Epithelial cell of proximal tubule (primary cell): ENCODE results near the gene SLC2A1. TPM values are rescaled to one million over a fixed set of nuclear protein-coding genes. Genes with fewer than 3 reads are reported as not detected.

Experiments
- DNase-seq: peaks from one replicate; pipeline ENCODE4 v3.0.0-alpha.2; 2011; ENCODE audit warnings: low read depth
- H3K4me3 ChIP-seq: 2 replicates; pipeline ENCODE4 v1.5.1; 2011; ENCODE audit warnings: low read depth, mild to moderate bottlenecking, low read length
- total RNA-seq: library from RNA; depleted of rRNA; stranded (reverse); fragments of >200 nt; gene quantifications from 2 replicates; pipeline ENCODE4 v1.2.3, GENCODE V29; 2015
- TF ChIP-seq, protein P1 (sequence below): conservative IDR thresholded peaks from 2 replicates; pipeline ENCODE4 v1.5.1; 2012; ENCODE audit warnings: low read depth, mild to moderate bottlenecking, low read length

The SLC2A1 gene
- total RNA-seq, 1 donor from 2014 or later, result 598 TPM

GRCh38 chr1:43001434-43001833, 42.8 kb upstream of the SLC2A1 start:
- H3K4me3 ChIP-seq, result no peak overlapping the region
- no peak for DNase-seq
- TF ChIP-seq, protein P1, sequence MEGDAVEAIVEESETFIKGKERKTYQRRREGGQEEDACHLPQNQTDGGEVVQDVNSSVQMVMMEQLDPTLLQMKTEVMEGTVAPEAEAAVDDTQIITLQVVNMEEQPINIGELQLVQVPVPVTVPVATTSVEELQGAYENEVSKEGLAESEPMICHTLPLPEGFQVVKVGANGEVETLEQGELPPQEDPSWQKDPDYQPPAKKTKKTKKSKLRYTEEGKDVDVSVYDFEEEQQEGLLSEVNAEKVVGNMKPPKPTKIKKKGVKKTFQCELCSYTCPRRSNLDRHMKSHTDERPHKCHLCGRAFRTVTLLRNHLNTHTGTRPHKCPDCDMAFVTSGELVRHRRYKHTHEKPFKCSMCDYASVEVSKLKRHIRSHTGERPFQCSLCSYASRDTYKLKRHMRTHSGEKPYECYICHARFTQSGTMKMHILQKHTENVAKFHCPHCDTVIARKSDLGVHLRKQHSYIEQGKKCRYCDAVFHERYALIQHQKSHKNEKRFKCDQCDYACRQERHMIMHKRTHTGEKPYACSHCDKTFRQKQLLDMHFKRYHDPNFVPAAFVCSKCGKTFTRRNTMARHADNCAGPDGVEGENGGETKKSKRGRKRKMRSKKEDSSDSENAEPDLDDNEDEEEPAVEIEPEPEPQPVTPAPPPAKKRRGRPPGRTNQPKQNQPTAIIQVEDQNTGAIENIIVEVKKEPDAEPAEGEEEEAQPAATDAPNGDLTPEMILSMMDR, result no peak

DNA sequence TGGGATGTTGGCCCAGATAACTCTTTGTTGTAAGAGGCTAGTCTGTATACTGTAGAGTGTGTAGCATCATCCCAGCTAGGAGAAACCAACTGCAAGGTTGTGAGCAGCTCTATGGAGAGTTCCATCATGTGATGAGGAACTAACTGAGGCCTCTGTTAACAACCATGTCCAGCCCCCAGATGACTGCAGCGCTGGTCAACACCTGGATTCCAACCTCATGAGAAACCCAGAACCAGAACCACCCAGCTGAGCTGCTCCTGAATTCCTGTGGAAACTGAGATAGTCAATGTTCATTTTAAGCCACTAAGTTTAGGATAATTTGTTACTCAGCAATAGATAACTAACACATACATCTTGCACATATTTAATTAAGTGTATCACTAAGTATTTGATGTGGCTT, 41.6 kb upstream of the SLC2A1 start:
- TF ChIP-seq, protein P1, result no peak
- no peak overlapping the region for H3K4me3 ChIP-seq
- no peak for DNase-seq

- no peak for DNase-seq
- no peak overlapping the region for H3K4me3 ChIP-seq
- TF ChIP-seq, protein P1, result no peak
Measured at GRCh38 chr1:42999308-42999707, 40.6 kb upstream of the SLC2A1 start.

DNA sequence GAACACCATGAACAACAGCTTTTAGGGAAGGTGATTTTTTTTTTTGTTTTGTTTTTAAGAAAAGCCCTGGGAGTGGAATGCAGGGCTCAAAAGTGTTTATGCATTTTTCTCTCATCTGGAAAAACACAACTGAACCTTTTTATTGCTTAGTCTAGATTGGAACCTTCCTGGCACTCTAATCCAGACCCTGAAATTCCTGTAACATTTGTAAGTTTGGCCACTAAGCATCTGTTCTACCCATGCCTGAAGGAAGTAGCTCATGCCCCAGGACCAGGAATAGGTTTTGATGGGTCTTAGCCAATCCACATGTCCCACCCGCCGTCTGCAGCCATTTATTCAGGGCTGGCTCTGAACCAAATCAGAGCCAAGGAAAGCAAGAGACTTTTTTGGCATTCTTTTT, 39.7 kb upstream of the SLC2A1 start:
- TF ChIP-seq, protein P1, result no peak
- no peak for DNase-seq
- no peak overlapping the region for H3K4me3 ChIP-seq

GRCh38 chr1:42996384-42996970, 37.8 kb upstream of the SLC2A1 start:
- H3K4me3 ChIP-seq, result no peak overlapping the region
- TF ChIP-seq, protein P1, result no peak
- no peak for DNase-seq

GRCh38 chr1:42993502-42994136, 35.0 kb upstream of the SLC2A1 start:
- DNase-seq, result no peak
- TF ChIP-seq, protein P1, result no peak

GRCh38 chr1:42992054-42992571, 33.4 kb upstream of the SLC2A1 start:
- H3K4me3 ChIP-seq, result no peak overlapping the region
- TF ChIP-seq, protein P1, result no peak
- DNase-seq, result no peak

More at GRCh38 chr1:42993502-42994136, 35.0 kb upstream of the SLC2A1 start:
- no peak overlapping the region for H3K4me3 ChIP-seq
